Ascending aorta (tissue), 2 donors: ENCODE measurements around the gene PXDN. TPM values are rescaled to one million over a fixed set of nuclear protein-coding genes. Genes with fewer than 3 reads are reported as not detected.

Experiments
- DNase-seq, 2 donors: peaks; one replicate each; pipeline ENCODE4 v3.0.0-alpha.2; 2019; ENCODE audit warnings: low spot score in 2 of 2
- H3K27ac ChIP-seq, 2 donors: fragments of 200-600 bp; sonication (generic); one replicate each; pipeline ENCODE4 v1.5.1; 2016 to 2017; ENCODE audit warnings: mild to moderate bottlenecking in 1 of 2
- H3K27me3 ChIP-seq: fragments of 200-600 bp; sonication (generic); one replicate; pipeline ENCODE4 v1.5.1; 2017
- H3K36me3 ChIP-seq, 2 donors: fragments of 200-600 bp; sonication (generic); one replicate each; pipeline ENCODE4 v1.5.1; 2016
- H3K4me1 ChIP-seq, 2 donors: fragments of 200-600 bp; sonication (generic); one replicate each; pipeline ENCODE4 v1.5.1; 2016 to 2017; ENCODE audit warnings: mild to moderate bottlenecking in 1 of 2
- H3K4me3 ChIP-seq, 2 donors: fragments of 200-600 bp; sonication (generic); one replicate each; pipeline ENCODE4 v1.5.1; 2016 to 2017; ENCODE audit warnings: mild to moderate bottlenecking in 1 of 2
- H3K9me3 ChIP-seq, 2 donors: fragments of 200-600 bp; sonication (generic); one replicate each; pipeline ENCODE4 v1.5.1; 2016
- intact Hi-C: fragments of 100-400 bp; cut with DNase I; formaldehyde crosslinking; loops from one replicate; pipeline ENCODE4 v1.15.1; 2023
- total RNA-seq: library from RNA; depleted of rRNA; stranded (reverse); fragments of >200 nt; gene quantifications from one replicate; pipeline ENCODE4 v1.1.0, GENCODE V29; 2016
- TF ChIP-seq, protein P1 (sequence below), 3 experiments: fragments of 200-600 bp in 2 of 3; fragments of 450-650 bp in 1 of 3; sonication (generic) in 2 of 3; IDR thresholded peaks; one replicate each; pipeline ENCODE4 v1.5.1; 2016 to 2019; ENCODE audit warnings: antibody characterized with exemption in 3 of 3, mild to moderate bottlenecking in 1 of 3, moderate library complexity in 1 of 3

Gene PXDN
- total RNA-seq, 1 donor from 2014 or later: 188 TPM

DNA sequence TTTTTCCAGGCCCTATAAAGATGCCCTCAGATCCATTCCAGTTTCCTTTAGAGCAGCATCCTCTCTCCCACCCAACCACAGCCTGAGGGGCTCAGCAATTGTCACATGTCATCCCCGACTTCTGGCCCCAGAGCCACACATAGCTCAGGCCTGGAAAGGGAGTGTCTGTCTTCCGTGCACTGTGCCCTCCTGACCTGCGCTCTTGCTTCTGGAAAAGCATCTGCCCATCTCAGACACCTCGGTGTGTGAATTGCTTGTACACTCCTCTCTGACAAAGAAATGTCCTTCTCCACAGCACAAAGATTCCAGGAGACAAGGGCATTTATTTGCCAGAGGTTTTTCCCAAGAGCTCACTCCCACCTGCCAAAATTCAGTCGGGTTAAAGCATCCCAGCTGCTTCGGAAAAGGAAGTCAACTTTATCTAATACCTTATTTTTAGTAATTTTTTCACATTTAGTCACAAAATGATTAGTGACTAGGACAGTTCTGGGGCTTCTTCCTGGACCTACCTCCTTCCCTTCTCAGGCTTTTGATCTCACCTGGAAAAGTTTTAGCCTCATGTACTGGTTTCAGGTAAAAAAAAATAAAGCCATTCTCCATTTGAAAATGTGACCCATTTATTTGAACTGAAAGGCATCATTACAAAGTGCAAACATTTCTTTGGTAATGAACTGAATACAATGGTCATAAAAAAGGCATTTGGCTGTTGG lies 112.9 kb downstream of the PXDN start:
- TF ChIP-seq, protein P1, sequence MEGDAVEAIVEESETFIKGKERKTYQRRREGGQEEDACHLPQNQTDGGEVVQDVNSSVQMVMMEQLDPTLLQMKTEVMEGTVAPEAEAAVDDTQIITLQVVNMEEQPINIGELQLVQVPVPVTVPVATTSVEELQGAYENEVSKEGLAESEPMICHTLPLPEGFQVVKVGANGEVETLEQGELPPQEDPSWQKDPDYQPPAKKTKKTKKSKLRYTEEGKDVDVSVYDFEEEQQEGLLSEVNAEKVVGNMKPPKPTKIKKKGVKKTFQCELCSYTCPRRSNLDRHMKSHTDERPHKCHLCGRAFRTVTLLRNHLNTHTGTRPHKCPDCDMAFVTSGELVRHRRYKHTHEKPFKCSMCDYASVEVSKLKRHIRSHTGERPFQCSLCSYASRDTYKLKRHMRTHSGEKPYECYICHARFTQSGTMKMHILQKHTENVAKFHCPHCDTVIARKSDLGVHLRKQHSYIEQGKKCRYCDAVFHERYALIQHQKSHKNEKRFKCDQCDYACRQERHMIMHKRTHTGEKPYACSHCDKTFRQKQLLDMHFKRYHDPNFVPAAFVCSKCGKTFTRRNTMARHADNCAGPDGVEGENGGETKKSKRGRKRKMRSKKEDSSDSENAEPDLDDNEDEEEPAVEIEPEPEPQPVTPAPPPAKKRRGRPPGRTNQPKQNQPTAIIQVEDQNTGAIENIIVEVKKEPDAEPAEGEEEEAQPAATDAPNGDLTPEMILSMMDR (IDR thresholded peaks at IDR 0.05): no peak
- Histone ChIP-seq H3K36me3 (peaks cover 39 to 68% of the 10 kb centered on the region in 2 donors), H3K4me1 (peaks cover 0 to 13% of the 10 kb centered on the region in 2 donors), H3K27ac (peak overlapping the region; percentile 1 to 31), H3K4me3 (no peak overlapping the region), H3K27me3 (no peaks in the 10 kb centered on the region), H3K9me3 (no peaks in the 10 kb centered on the region)
- no peak for DNase-seq
- intact Hi-C loops: no loop called here

- no peak overlapping the region for H3K4me3 ChIP-seq
- no peaks in the 10 kb centered on the region for H3K9me3 ChIP-seq
- DNase-seq: peak in 1 of 2 donors; percentile 89
- TF ChIP-seq, protein P1 (IDR thresholded peaks at IDR 0.05): no peak
- intact Hi-C loops: loop anchor here (2.0 to 5.0 kb wide), 2 partner anchors 24 to 37 kb away; no protein-coding TSS in a partner anchor
- H3K27me3 ChIP-seq: no peaks in the 10 kb centered on the region
- peak overlapping the region; percentile 4 to 38 for H3K27ac ChIP-seq
- H3K36me3 ChIP-seq: peaks cover 17 to 42% of the 10 kb centered on the region in 2 donors
- peaks cover 0 to 13% of the 10 kb centered on the region in 2 donors for H3K4me1 ChIP-seq
Observed at GRCh38 chr2:1628893-1629292, 115.4 kb downstream of the PXDN start.

DNA sequence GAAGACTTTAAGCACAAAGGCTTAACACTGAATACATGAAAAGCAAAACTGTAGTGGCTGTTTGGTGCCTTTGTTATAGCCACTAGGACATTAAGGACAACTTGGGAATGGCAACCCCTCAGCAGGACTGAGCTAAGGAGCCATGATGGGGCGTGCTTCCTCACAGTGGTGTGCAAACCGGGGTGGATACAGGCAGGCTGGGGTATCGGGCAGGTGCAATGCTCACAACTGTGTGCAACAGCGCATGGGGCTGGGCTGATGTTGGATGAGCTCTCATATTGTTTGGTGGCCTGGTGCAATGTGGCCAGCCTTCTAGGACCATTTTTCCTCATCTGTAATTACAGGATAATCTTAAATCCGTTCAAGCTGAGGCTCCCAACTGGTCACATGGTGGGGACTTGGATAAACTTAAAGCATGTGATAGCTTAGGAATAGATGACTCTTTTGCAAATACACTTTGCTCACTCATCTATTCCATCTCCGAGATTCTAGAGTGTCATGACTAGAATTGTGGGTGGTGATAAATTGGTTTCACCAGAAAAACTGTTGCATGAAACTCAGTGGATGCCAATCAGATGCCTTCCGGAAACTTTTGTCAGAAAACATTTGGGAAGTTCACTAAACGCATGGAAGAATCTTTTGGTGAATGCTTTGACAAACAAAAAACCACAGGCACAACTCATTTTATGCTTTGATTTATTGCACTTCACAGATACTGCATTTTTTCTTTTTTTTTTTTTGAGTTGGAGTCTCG lies 116.5 kb downstream of the PXDN start:
- Histone ChIP-seq H3K4me3 (no peak overlapping the region), H3K27me3 (no peaks in the 10 kb centered on the region), H3K4me1 (peaks cover 0 to 13% of the 10 kb centered on the region in 2 donors), H3K9me3 (no peaks in the 10 kb centered on the region), H3K36me3 (peaks cover 8 to 31% of the 10 kb centered on the region in 2 donors), H3K27ac (no peak overlapping the region)
- DNase-seq: no peak
- TF ChIP-seq, protein P1 (IDR thresholded peaks at IDR 0.05): no peak
- intact Hi-C loops: loop anchor here (2.0 to 5.0 kb wide), 2 partner anchors 25 to 36 kb away; no protein-coding TSS in a partner anchor

GRCh38 chr2:1626271-1626681 lies 118.0 kb downstream of the PXDN start:
- H3K27ac ChIP-seq: no peak overlapping the region
- H3K27me3 ChIP-seq: no peaks in the 10 kb centered on the region
- H3K36me3 ChIP-seq: peaks cover 0 to 19% of the 10 kb centered on the region in 2 donors
- H3K4me1 ChIP-seq: peaks cover 0 to 8% of the 10 kb centered on the region in 2 donors
- no peaks in the 10 kb centered on the region for H3K9me3 ChIP-seq
- intact Hi-C loops: loop anchor here (5.0 kb wide), 1 partner anchor 34 kb away; no protein-coding TSS in a partner anchor
- H3K4me3 ChIP-seq: no peak overlapping the region
- TF ChIP-seq, protein P1 (IDR thresholded peaks at IDR 0.05): no peak
- DNase-seq: no peak

DNA sequence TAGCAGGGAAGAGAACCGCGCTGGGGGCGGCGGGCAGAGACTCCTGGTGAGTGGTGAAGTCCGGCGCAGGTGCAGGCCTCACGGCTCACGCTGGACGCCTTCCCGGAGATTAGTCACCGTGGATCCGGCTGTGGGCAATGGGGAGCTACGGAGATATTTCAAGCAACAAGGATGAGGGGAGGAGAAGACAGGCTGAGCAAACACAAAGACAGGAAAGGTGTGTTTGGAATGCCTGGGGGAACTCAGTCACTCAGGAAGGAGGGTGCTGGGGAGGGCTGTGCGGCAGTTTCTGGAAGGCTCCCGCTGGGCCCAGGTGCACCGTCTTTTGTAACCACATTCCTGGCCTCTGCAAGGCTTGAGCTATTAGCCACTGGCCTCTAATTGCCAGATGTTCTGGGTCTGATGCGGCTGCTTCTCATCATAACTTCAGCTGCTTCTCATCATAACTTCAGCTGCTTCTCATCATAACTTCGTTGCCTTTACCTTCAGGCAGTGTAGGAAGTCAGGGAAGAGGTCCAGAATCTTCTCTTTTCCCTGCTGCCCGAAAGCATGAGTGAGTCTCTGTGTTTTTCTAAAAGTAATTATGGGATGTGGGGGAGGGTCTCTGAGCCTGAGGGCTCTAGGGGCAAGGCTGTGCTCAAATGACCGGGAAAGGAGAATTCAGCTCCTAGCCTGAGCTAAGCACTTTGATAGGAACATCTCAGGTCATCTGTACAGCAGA lies 118.9 kb downstream of the PXDN start:
- no peak for DNase-seq
- intact Hi-C loops: loop anchor here (5.0 kb wide), 1 partner anchor 33 kb away; no protein-coding TSS in a partner anchor
- peaks cover 0 to 11% of the 10 kb centered on the region in 2 donors for H3K36me3 ChIP-seq
- H3K4me3 ChIP-seq: no peak overlapping the region
- TF ChIP-seq, protein P1 (IDR thresholded peaks at IDR 0.05): no peak
- peaks cover 0 to 8% of the 10 kb centered on the region in 2 donors for H3K4me1 ChIP-seq
- no peaks in the 10 kb centered on the region for H3K27me3 ChIP-seq
- no peaks in the 10 kb centered on the region for H3K9me3 ChIP-seq
- no peak overlapping the region for H3K27ac ChIP-seq
